Measurements from ENCODE around the gene IGSF22.

IGSF22 gene

DNA sequence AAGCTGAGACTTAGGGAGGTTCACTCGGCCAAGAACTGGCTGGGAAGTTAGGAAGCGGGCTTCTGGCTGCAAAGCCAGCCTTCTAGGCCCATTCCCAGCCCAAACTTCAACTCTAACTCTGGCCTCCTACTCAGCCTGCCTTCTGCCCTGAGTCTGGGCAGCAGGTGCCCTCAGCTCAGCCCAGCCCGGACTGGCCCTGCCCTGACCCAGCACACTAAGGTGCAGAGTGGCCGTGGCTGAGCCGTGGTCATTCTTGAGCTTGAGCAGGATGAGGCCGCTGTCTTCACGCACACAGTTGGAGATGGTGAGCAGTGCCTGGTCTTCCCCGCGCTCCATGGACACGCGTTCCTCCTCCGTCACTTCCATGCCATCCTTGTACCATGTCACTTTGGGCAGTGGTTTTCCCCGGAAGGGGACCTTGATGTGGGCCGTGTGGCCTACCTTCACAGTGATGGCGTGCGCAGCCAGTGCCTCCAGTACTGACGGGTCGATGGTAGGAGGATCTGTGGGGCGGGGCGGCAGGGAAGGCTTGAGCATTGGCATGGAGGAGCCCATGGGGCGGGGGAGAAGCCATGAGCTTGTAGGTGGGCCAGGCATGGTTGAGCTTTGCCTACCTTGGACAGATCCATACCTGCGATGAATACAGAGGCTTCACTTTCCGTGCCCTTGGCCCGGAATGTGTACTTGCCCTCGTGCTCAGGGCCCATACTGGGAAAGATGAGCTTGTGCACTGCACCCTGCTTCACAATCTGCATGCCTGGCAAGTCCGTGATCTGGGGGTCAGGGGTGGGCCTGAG, 12.1 kb downstream of the IGSF22 start:
- no peak for DNase-seq

DNA sequence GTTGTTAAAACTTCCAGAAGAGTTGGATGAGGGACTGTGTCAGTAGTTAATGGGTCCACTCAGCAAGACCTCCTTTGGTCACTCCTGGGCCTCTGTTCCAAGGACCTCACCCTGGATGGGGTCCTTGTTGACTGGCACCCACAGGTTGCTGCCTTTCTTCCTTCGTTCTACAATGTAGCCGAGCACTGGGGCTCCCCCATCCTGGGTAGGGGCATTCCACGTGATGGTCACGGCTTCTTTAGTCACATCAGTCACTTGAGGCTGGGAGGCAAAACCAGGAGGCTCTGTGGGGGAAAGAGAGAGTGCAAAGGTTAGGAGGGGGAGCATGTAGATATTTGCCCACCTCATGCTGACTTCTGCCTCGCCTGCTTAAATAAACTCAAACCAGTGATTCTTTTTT, 15.4 kb downstream of the IGSF22 start:
- no peak for DNase-seq

DNA sequence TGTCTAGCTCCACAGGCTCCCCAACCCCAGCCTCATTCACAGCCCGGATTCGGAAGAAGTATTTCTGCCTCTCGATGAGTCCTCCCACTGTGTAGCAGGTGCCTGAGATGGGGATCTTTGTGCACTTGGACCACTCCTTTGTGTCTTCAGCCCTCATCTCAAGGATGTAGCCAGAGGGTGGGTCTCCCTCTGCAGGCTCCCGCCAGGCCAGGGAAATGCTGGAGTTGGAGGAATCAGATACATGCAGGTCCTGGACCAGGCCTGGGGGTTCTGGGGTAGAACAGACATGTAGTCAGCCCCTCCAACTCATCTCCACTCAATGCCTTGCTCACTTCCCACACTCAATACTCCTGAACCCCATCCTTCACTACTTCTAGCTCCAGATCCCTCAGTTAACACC, 16.6 kb downstream of the IGSF22 start:
- no peak for DNase-seq

DNA sequence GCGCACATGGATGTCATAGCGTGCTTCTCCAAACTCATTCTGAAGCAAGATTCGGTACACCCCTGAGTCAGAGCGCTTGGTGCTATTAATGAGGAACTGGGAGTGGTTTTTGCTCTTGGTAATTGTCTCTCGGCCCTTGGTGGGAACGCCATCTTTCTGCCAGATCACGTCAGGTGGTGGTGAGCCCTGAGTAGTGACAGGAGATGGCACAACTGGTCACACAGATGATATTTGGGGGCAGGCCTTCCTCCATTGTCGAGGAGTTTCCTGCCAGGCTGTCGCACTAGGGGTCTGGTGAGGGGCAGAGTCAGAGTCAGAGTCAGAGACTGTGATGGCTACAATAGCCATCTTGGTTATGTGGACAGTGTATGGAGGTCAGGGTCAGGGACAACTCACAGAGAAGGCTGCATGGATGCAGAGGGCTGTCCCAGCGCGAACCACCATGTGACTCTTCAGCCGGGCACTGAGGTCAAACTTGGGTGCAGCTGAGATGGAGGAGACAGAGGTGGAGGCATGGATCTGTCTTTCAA, 18.1 kb downstream of the IGSF22 start:
- no peak for DNase-seq

DNA sequence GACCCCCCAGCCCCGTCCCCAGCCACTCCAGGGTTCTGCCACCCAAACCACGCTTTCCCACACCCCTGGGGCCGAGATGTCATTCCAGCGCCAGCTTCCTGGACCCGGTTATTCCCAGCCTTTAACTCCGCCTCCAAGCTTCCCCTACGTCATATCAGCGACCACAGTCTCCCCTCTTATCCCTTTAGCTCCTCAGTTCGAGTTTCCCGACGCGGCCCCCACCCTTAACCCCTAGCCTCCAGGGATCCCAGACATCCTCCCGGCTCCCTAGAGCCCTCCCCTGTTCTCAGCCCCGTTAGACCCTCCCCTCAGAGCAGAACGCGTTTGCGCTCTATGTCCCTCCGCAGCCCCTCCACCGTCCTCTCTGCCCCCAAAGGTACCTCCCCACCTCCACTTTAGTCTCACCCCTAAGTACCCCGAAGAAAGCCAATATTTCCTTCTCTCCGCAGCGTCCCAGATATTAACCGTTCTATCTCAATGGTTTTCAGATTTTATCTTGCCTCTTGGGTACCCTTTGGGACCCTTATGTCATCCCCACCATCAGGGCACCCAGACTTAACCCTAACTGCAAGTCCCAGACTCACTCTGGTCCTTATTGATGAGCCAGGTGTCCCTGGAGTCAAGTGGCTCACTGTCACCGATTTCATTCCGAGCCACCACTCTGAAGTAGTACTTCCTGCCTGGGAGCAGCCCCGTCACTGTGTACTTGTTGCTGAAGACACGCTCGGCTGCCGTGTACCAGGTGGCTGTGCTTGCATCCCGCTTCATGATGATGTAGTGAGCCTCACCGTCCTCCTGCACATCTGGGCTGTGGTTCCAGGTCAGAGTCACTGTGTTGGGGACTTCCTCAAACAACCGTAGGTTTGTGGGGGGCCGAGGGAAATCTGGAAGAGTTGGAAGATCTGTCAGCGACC, 19.4 kb downstream of the IGSF22 start:
- peak in 3 of 5 donors; percentile 33 to 50 (median 50) for DNase-seq

DNA sequence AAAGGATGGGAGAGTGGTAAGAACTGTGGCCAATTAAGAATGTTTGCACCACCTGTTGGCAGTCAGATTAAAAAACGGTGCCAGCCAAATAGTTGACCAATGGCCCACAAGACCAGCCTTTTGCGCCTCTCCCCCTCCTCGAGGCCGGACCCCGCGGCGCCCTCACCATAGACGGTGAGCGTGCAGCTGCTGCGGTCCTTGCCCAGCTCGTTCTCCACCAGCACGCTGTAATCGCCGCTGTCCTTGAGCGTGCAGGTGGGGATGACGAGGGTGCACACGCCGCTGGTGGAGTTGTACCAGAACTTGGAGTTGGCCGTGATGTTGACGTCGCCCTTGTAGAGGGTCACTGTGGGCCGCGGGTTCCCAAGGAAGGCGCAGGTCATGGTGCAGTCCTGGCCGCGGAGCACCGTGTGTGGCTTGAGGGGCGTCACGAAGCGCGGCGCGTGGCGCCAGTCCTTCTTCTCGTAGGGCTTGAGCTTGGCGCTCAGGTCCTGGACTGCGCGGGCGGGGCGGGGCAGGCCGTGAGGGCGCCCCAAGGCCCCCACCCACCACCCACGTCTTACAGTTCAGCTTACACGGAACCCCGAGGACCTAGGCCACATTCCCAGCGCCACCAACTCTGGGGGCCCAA, 20.2 kb downstream of the IGSF22 start:
- peak in 3 of 5 donors; percentile 8 to 22 (median 14) for DNase-seq

DNA sequence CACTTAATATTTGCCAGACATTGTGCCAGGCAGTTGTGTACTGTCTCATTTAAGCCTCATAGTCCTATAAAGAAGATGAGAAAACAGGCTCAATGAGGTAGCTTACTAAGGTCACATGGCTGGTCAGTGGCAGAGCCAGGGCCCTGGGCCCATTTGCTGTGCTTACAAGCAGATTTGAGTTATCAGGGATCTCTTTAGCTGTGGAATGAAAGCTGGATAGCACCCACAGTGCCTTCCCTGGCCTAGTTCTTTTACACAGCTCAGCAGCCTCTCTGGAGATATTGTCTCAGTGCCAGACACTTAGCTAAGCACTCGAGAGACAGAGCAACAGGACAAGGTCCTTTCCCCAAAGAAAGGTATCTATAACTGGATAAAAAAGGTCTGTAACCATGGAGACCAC, 21.3 kb downstream of the IGSF22 start:
- no peak for DNase-seq

DNA sequence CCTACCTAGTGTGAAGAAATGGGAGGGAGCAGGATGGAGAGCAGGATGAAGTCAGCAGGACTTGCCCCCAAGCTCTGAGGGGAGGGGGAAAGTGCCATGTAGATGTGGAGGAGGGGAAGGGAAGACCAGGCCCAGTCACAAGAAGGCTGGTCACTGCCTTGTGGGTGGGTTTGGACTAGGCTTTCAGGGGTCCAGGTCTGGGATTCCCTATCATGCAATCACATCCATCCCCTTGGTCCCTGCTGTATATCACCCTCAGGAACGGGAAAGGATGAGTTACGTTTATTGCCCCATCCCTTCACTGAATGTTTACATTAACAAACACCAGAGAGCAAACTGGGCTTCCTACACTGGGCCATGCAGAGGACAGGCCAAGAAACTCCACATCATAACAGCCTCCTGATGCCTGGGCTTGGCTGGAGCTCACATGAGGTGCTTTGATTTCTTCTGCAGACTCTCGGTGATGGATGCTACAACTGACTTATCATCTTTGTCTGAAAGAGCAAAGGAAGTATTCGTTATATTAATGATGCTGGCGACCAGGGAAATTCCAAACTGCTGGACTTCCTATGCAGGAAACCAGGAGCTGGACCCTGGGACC, 21.8 kb downstream of the IGSF22 start:
- DNase-seq, result no peak

DNA sequence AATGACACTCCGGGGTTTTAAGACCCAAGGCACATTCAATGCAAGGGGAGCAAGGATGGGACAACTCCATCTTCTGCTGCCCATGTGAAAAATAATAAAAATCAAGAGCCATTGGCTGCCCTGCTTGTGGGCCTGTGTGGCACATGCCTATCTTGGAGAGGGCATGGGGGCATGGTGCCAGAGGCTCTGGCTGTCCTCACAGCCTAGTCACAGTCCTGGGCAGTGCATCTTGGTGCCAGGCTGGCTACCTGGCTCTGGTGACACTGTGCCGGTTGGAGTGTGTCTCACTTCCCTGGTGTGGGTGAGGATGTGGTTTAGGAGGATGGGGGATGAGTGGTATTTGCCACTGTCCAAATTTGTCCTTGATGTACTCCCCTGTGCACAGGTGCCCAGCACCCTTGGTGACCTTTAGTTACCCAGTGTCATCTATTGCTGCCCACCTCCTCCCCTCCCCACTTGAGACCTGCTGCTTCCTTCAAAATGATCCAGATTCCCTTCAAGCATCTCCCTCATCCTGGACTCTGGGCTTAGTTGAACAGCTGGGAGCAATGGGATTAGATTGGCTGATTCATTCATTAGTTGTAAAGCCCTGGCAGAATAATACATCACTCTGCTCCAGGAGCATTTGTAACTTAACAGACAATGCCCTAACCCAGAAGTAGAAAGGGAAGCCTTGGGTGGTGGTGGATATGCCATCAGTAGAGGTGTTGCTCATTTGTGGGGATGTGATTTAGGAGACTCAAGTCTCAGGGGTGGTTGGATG, 22.8 kb downstream of the IGSF22 start:
- no peak for DNase-seq

DNA sequence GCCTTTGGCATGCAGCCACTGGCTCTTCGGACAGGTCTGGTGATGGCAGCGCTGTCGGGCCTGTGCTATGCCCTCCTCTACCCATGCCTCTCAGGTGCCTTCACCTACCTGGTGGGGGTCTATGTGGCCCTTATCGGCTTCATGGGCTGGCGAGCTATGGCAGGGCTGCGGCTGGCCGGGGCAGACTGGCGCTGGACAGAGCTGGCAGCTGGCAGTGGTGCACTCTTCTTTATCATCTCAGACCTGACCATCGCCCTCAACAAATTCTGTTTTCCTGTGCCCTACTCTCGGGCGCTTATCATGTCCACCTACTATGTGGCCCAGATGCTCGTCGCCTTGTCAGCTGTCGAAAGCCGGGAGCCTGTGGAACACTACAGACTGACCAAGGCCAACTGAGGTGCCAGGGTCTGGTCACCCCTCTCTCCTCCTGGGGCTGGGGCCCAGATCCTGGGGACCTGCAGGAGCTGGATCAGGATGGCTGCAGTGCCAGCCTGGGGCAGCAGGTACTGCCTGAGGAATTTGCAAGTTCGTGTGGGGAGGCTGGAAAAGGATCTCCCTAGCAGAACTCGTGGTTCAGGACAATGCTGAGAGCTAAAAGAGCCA, 24.3 kb downstream of the IGSF22 start:
- no peak for DNase-seq

DNA sequence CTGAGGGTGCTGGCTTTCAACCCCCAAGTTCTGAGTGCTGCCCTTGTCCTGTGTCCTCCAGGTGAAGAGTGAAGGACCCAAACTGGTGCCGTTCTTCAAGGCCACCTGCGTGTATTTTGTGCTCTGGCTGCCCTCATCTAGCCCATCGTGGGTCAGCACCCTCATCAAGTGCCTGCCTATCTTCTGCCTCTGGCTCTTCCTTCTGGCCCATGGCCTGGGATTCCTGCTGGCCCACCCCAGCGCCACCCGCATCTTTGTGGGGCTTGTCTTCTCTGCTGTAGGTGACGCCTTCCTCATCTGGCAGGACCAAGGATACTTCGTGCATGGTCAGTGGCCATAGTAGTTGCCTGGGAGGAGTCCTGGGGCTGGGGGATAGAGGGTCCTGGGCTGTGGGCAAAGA, 25.1 kb downstream of the IGSF22 start:
- DNase-seq, result no peak

DNA sequence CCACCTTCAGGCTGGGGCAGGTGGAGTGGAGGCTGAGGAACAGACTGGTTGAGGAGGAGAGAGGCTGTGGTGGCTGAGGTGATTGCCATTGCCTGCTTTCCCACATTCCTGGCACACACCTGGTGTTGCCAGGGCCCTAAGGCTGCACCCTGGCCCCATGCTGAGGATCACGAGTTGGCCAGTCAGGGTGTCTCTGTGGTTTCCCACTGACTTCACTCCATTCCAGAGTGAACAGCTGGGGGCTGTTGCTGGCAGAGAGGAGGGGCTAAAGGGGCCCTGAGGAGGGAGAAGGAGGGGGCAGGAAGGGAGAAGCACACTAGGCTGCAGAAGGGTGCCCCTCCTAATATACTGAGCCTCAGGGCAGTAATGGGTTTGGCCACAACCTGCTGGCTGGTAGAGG, 25.6 kb downstream of the IGSF22 start:
- DNase-seq, result no peak

DNA sequence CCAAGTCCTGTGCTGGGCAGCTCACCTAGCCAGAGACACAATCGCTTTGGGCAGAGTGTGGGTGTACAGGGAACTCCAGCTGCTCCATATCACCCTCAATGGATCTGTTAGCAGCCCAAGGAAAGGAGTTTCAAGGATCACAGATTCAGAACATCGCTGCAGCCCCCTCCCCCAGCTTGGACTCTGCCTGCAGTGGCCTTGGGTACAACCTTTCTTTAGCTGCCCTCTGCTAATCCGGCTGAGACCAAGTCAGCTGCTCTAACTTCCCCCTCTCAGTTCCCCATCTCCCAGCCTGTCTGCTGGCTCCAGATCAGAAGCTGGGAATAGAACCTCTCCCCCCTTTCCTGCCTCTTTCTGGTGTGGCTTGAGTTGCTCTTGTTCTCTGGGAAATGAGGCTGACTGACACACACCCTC, 26.1 kb downstream of the IGSF22 start:
- DNase-seq, result no peak

DNA sequence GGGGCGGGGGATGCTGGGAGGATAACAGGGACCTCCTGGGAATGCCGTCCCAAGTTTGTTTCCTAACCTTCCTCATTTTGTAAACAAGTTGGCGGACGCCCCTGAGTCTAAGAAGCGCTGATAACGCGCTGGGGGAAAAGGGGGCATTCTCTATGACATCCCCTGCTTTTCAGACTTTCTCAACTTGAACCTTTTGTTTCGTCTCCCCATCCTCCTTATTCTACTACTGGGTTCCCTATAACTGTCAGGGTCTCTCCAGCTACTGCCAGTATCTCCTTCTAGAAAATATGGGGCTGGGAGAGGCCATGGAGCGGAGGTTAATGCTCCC, 26.8 kb downstream of the IGSF22 start:
- DNase-seq, result no peak

DNA sequence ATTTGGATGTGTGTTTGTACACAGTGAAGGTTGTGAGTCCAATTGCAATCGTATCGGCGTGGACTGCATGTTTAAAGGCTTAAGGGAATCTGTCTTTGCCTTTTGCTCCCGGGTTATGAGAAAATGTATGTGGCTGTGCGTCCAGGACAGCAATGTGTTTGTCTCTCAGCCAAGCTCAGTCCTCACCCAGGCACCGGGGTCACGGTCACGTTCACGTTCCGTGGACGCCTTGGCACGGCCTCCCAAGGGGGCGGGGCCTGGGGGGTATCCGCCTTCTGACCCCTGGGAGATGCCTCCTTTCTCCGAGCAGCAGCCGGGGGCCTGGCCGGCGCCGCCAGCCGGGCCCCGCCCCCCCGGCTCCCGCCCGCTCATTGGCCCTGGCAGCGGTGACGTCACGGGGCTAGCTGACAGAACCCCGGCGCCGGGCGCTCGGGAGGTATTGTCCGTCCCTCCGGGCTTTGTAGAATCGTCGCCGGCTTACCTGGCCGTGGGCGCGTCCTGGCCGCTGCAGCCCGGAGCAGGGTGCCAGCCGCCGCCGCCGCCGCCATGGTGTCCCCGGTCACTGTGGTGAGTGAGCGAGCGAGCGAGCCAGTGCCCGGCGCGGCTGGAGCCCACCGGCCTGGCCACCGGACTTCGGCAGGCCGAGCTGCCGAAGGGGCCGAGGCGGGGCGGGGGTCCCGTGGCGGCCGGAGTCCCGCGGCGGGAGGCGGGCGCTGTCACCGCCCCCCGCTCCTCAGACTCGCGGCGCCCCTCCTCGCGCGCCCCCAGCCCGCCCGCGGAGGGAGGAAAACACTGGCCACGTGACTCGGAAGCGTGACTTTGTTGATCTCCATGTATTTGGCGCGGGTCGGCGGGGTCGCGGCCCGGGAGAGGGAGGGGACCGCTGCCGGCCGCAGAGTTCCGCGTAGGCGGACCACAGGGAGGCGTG, 27.4 kb downstream of the IGSF22 start, which contains the start of gene TMEM86A:
Gene TMEM86A, plus strand, starts transcription at position 439 of the 928 bp plus-strand sequence. Its CDS starts 108 bp downstream, at position 547.
- peak; percentile 86 to 90 (median 87) for DNase-seq

DNA sequence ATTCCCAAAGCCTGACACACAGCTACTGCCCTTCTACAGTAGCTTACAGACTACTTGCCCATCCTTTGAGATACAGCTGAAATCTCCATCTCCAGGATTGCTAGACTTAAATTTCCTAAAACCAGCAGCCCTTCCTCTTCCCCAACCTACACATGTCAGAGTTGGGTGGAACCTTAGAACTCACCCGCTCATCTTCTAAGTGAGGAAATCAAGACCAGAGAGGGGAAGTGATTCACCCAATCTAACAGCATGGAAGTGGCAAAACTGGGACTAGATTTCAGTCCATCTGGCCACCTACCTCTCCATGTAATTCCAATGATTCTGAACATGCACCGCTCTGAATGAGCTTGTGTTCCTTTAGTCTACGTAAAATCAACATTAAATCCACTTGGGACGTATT, 28.4 kb downstream of the IGSF22 start:
- DNase-seq, result no peak

DNA sequence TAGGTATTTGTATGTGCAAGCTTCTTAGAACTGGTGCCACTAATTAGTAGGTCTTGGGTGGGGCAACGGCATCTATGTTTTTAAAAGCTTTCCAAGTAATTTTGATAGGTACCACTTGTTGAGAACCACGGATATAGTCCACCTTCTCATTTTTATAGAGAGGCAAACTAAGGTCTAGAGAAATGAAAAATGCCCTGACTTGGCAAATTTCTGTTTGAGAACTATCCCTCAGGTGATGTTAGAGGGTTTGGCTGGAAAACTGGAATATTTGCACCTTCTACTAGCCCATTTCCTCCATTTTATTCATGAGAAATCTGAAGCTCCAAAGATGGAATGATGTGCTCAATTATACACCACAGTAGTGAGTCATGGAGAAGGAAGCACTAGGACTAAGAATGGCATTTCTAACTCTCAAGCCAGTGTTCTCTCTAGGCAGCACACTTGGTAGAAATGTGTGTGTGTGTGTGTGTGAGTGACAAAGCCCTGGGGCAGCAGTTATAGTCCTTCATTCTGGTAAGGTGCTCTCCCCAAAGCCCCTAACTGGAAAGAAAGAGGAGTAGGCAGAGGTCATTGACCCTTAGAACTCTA, 29.3 kb downstream of the IGSF22 start:
- DNase-seq, result no peak

DNA sequence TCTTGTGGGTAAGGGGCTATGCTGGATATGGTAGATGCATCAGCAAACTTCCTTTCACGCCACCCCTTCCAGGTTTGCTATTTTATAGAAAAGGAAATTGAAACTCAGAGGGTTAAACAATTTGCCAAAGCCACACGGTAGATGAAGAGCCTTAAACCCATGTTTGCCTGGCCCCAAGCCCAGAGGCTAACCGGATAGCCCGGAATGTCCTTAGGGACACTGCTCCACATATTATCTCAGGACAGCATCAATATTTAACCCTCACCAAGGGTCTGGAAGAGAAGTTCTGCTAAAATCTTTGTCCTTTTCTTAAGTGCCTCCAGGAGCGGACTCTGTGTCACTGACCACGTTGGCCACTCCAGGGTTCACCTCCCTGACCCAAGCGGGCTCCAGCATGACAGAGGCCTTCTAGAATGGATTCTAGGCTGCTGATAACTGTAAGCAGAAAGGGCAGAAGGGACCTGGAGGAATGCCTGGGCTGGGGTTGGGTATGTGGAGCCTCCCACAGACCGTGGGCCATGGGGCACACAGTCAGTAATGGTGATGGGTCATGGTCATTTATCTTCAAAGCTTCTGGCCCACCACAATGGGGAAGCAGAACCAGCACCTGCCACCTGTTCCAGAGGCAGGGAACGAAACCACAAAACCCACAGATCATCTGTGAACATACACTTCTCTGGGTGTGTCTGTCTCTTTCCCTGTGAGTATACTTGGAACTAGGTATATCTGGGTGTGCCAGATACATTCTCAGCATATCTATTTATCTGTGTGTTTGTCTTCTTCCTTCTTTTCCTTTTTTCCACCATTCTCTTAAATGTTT, 32.8 kb downstream of the IGSF22 start:
- DNase-seq, result no peak

Measured in T-helper 1 cell (primary cell).